CD14-positive monocyte (primary cell): ENCODE results near the gene TEX28. TPM values are rescaled to one million over a fixed set of nuclear protein-coding genes. Genes with fewer than 3 reads are reported as not detected.

Experiments
- DNase-seq, 3 donors: peaks; one replicate each; pipeline ENCODE4 v3.0.0-alpha.2; 2011 to 2022
- H2AFZ ChIP-seq: 2 replicates; pipeline ENCODE4 v1.6.0; 2012; ENCODE audit warnings: mild to moderate bottlenecking, low read depth, low read length, inconsistent platforms; ENCODE audit not compliant: insufficient read depth, poor library complexity, severe bottlenecking
- H3K27ac ChIP-seq, 2 donors: 1 replicate in 1 of 2; 2 replicates in 1 of 2; pipeline ENCODE4 v1.5.1; 2012 to 2013; ENCODE audit warnings: low read length in 2 of 2, control low read depth in 1 of 2, inconsistent platforms in 1 of 2, low read depth in 1 of 2, mild to moderate bottlenecking in 1 of 2
- H3K27me3 ChIP-seq, 2 donors: one replicate each; pipeline versions ENCODE4 v1.6.0 to v1.6.1; 2011 to 2013; ENCODE audit warnings: low read length in 2 of 2; ENCODE audit not compliant: control insufficient read depth in 2 of 2, insufficient read depth in 2 of 2
- H3K36me3 ChIP-seq, 2 donors: replicated peaks in 1 of 2; 1 replicate in 1 of 2; 2 replicates in 1 of 2; pipeline versions ENCODE4 v1.5.1 to v1.6.1; 2012 to 2013; ENCODE audit warnings: low read length in 2 of 2, control low read depth in 1 of 2, inconsistent platforms in 1 of 2, mild to moderate bottlenecking in 1 of 2; ENCODE audit not compliant: insufficient read depth in 2 of 2, control insufficient read depth in 1 of 2
- H3K4me1 ChIP-seq, 2 donors: 1 replicate in 1 of 2; 2 replicates in 1 of 2; pipeline versions ENCODE4 v1.5.1 to v1.6.1; 2012 to 2013; ENCODE audit warnings: low read length in 2 of 2, control low read depth in 1 of 2, inconsistent platforms in 1 of 2, mild to moderate bottlenecking in 1 of 2, moderate library complexity in 1 of 2; ENCODE audit not compliant: insufficient read depth in 2 of 2, control insufficient read depth in 1 of 2
- H3K4me2 ChIP-seq: replicated peaks from 2 replicates; pipeline ENCODE3; 2012; ENCODE audit warnings: low read length, moderate library complexity, mild to moderate bottlenecking; ENCODE audit not compliant: poor library complexity, severe bottlenecking; ENCODE audit errors: extremely low read depth
- H3K4me3 ChIP-seq, 3 experiments: fragments of 200-600 bp in 1 of 3; sonication (generic) in 1 of 3; replicated peaks in 1 of 3; 1 replicate in 2 of 3; 2 replicates in 1 of 3; pipeline ENCODE4 v1.5.1; 2011 to 2013; ENCODE audit warnings: low read length in 3 of 3, mild to moderate bottlenecking in 3 of 3, control low read depth in 2 of 3, low read depth in 2 of 3, inconsistent platforms in 1 of 3, moderate library complexity in 1 of 3
- H3K79me2 ChIP-seq: 2 replicates; pipeline ENCODE4 v1.6.0; 2012; ENCODE audit warnings: mild to moderate bottlenecking, control low read depth, inconsistent platforms, low read length, moderate library complexity; ENCODE audit not compliant: insufficient read depth
- H3K9ac ChIP-seq: 2 replicates; pipeline ENCODE4 v1.6.0; 2017; ENCODE audit warnings: low read length, mild to moderate bottlenecking; ENCODE audit not compliant: insufficient read depth, poor library complexity, severe bottlenecking
- H3K9me3 ChIP-seq, 2 donors: replicated peaks in 1 of 2; 1 replicate in 1 of 2; 2 replicates in 1 of 2; pipeline versions ENCODE4 v1.5.1 to v1.6.1; 2012 to 2013; ENCODE audit warnings: low read length in 2 of 2, control low read depth in 1 of 2; ENCODE audit not compliant: control insufficient read depth in 1 of 2, insufficient read depth in 1 of 2
- H4K20me1 ChIP-seq: 2 replicates; pipeline ENCODE4 v1.6.0; 2012; ENCODE audit warnings: mild to moderate bottlenecking, low read length, control low read depth, moderate library complexity; ENCODE audit not compliant: insufficient read depth
- H3K27ac Mint-ChIP-seq, 7 donors: one replicate each; pipeline ENCODE4 v1.8.0; 2020; ENCODE audit warnings: mild to moderate bottlenecking in 7 of 7, mixed read lengths in 7 of 7, moderate library complexity in 6 of 7, inconsistent platforms in 2 of 7
- H3K27me3 Mint-ChIP-seq, 3 donors: one replicate each; pipeline ENCODE4 v1.8.0; 2021 to 2022; ENCODE audit warnings: low read depth in 3 of 3, mild to moderate bottlenecking in 3 of 3, mixed read lengths in 3 of 3, moderate library complexity in 3 of 3, inconsistent platforms in 1 of 3
- H3K36me3 Mint-ChIP-seq, 2 donors: one replicate each; pipeline ENCODE4 v1.8.0; 2020; ENCODE audit warnings: mixed read lengths in 2 of 2, inconsistent platforms in 1 of 2, mild to moderate bottlenecking in 1 of 2
- H3K4me1 Mint-ChIP-seq: one replicate; pipeline ENCODE4 v1.8.0; 2020; ENCODE audit warnings: mild to moderate bottlenecking, mixed read lengths
- H3K4me3 Mint-ChIP-seq, 2 donors: one replicate each; pipeline ENCODE4 v1.8.0; 2020; ENCODE audit warnings: mild to moderate bottlenecking in 2 of 2, mixed read lengths in 2 of 2, moderate library complexity in 1 of 2
- H3K9me3 Mint-ChIP-seq, 7 donors: one replicate each; pipeline ENCODE4 v1.8.0; 2020 to 2022; ENCODE audit warnings: mixed read lengths in 7 of 7, mild to moderate bottlenecking in 6 of 7, moderate library complexity in 6 of 7, inconsistent platforms in 2 of 7
- CTCF ChIP-seq: fragments of 200-600 bp; IDR thresholded peaks from one replicate; pipeline ENCODE4 v1.8.0; 2022; ENCODE audit warnings: antibody characterized with exemption, mild to moderate bottlenecking
- WGBS: methylation state at CpG from one replicate; pipeline ENCODE4 v1.1.5; 2013; ENCODE audit warnings: missing lambda C conversion rate; ENCODE audit not compliant: insufficient coverage; 5-methylcytosine and 5-hydroxymethylcytosine counted together
- intact Hi-C, 2 donors: fragments of 100-400 bp; cut with micrococcal nuclease; formaldehyde crosslinking; loops; one replicate each; pipeline versions ENCODE4 v1.15.0 to v1.15.1; 2023
- polyA plus RNA-seq, 3 donors: library from polyadenylated mRNA; depleted of rRNA in 1 of 3; unstranded in 2 of 3; stranded (reverse) in 1 of 3; fragments of 300-500 nt in 2 of 3; fragments of >200 nt in 1 of 3; fragmentation: Illumina TruSeq in 2 of 3; gene quantifications; 1 replicate in 2 of 3; 2 replicates in 1 of 3; pipeline ENCODE4 v1.2.3, GENCODE V29; 2012 to 2021

TEX28 gene
- polyA plus RNA-seq, 3 donors: not detected

DNA sequence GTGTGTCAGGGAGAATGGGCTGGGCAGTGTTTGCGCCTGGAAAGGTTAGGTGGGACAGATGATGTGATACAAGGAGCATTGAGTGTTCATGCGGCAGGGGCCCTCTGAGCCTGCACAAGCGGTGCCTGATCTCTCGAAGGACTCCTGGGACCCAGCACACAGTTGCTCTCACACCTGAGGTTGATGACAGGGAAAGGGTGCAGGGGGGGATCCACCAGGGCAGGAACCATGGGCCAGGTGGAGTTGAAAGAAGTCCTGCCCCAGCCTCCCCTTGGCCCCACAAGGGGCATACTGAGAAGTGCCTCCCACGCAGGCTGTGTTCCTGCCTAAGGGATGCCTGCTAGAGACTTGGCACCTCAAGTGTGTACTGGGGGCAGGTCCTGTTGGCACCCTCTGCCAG is 33.7 kb upstream of the TEX28 start:
- Histone ChIP-seq H3K9ac (no peak overlapping the region), H4K20me1 (no peaks in the 10 kb centered on the region), H2AFZ (no peak overlapping the region), H3K36me3 (no peaks in the 10 kb centered on the region), H3K79me2 (no peaks in the 10 kb centered on the region), H3K27me3 (peaks cover 0 to 3% of the 10 kb centered on the region in 2 donors), H3K4me3 (no peak overlapping the region), H3K27ac (no peak overlapping the region), H3K9me3 (no peaks in the 10 kb centered on the region), H3K4me2 (no peak overlapping the region), H3K4me1 (peaks cover 18 to 22% of the 10 kb centered on the region in 2 donors)
- no peak for DNase-seq
- Mint-ChIP-seq H3K9me3 (peaks cover 0 to under 1% (median 0%) of the 10 kb centered on the region in 7 donors), H3K4me1 (peaks cover 27% of the 10 kb centered on the region), H3K27me3 (peaks cover 2 to 23% (median 8%) of the 10 kb centered on the region in 3 donors), H3K27ac (no peak overlapping the region), H3K36me3 (no peaks in the 10 kb centered on the region), H3K4me3 (no peak overlapping the region)
- 100% methylated on average over 4 of the region's 5 CpGs for WGBS
- TF ChIP-seq CTCF: no peak
- intact Hi-C loops: no loop called here

GRCh38 chrX:154327038-154327820 is 32.3 kb upstream of the TEX28 start:
- 0% methylated on average over 3 of the region's 11 CpGs for WGBS
- H3K27me3 ChIP-seq: peaks cover 0 to 3% of the 10 kb centered on the region in 2 donors
- H3K4me3 Mint-ChIP-seq: peak overlapping the region; percentile 16 to 19

More at GRCh38 chrX:154327038-154327820, 32.3 kb upstream of the TEX28 start:
- peak overlapping the region in 1 of 7 donors; percentile 75 for H3K27ac Mint-ChIP-seq
- TF ChIP-seq CTCF: no peak
- H3K4me1 Mint-ChIP-seq: peaks cover 19% of the 10 kb centered on the region
- H3K9me3 Mint-ChIP-seq: no peaks in the 10 kb centered on the region
- H2AFZ ChIP-seq: no peak overlapping the region
- no peaks in the 10 kb centered on the region for H3K9me3 ChIP-seq
- H3K4me3 ChIP-seq: no peak overlapping the region
- no peak overlapping the region for H3K27ac ChIP-seq
- no peaks in the 10 kb centered on the region for H3K36me3 Mint-ChIP-seq
- no peaks in the 10 kb centered on the region for H4K20me1 ChIP-seq
- no peaks in the 10 kb centered on the region for H3K36me3 ChIP-seq
- H3K9ac ChIP-seq: no peak overlapping the region
- H3K27me3 Mint-ChIP-seq: peaks cover 5 to 26% (median 8%) of the 10 kb centered on the region in 3 donors
- intact Hi-C loops: no loop called here
- peaks cover 10 to 14% of the 10 kb centered on the region in 2 donors for H3K4me1 ChIP-seq
- no peak for DNase-seq
- H3K4me2 ChIP-seq: no peak overlapping the region
- no peaks in the 10 kb centered on the region for H3K79me2 ChIP-seq
